Stimulated activated CD4-positive, alpha-beta T cell treated with anti-CD3 and anti-CD28 coated beads, Interleukin-1b, Interleukin-23, amount 100 ng/mL, for 4 hours (primary cell): Measurements from ENCODE around the gene NEO1.
A peak's percentile ranks its signal among the peaks of the same experiment; 100 is the strongest.

Experiments
- DNase-seq, 2 donors: peaks; one replicate each; pipeline ENCODE4 v3.0.0-alpha.2; 2020; ENCODE audit warnings: low read depth in 2 of 2

Gene NEO1

GRCh38 chr15:73329501-73330200 lies 277.4 kb downstream of the NEO1 start:
- no peak for DNase-seq

DNA sequence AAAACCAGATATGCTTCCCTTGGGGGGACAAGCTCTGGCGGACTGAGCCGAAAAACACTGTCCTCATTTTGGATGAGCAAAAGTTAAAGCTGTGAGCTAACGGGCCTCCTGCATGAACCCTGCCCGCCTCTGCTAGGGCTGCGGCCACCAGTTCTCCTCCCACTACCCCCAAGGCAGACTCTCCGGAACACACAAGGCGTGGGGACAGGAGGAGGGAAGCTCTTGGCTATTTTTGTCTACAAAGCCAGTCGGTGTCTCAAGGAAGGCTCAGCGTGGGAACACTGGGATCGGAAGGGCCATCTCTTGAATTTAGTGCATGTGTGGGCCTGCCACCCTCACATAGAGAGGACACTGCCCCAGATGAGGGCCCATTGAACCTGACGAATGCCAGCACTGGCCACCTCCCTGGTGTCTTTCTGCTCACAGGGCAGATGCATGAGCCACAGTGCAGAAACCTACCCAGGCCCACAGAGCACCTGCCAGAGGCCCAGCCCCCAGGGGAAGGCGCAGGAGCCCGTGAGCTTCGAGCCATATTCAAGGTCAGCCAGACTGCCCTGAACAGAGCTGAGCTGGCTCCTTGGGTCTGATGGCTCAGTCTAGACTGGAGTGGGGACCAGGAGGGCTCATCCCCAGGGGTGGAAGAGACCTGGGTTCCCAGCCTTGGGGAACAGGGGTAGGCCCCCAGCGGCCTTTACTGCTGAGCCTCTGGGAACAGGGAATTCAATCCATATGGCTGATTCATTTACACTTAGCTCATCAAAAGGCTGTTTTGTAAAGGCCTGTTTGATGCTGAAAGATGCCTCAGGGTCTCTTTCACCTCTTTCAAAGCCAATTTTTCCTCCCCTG lies 278.2 kb downstream of the NEO1 start:
- no peak for DNase-seq

DNA sequence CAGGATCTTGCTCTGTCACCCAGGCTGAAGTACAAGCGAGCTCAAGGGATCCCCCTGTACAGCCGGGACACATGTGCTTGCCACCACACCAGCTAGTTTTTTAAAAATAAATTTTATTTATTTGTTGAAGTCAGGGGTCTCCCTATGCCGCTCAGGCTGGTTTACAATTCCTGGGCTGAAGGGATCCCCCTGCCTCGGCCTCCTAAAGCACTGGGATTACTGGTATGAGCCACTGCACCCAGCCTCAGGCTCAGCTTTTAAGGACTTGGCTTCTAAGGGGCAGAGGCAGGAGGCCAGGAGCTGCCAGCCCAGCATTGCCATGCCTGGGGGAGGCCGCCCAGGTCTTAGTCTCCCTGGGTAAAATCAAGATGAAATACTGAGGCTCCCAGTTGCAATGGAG lies 279.2 kb downstream of the NEO1 start:
- DNase-seq, result no peak

DNA sequence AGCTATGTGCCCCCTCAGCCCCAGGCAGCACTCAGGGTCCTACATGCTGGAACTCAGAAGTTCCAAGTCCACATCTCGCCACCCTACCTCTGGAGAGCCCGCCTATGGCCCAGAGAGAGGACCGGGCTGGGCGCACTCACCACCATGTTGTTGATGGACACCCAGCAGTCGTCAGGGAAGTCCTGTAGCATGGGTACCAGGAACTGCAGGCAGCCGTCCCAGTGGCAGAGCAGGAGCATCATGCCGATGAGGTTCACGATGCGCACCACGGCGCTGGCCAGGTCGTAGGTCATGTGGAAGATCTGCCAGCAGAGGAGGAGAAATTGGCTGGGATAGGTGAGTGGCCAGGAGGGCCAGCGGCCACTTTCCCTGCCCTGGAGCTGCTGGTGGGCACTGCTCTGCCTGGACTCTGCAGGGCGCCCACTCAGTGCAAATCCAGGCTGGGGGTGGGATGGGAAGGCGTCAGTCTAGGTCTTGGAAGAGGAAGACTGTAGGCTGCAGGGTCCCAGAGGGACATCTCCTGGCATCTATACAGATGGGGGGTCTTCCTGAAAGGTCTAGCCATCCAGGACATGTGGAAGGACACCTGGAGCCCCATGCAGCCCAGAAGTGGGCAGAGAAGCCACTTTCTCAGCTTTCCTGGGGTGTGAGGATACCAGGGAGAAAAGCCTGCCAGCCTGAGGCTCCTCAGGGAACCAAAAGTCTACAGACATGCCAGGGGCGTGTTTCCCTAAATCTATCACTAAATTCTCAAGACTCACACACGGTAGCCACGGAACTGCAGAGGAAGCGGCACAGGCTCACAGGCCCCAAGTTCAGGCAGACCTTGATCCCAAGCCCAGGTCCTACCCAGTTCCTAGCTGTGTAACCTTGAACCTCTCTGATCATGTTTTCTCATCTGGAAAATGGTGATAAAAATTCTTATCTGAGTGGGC lies 280.0 kb downstream of the NEO1 start:
- DNase-seq, result no peak

- DNase-seq, result no peak
These were observed 280.7 kb downstream of the NEO1 start for GRCh38 chr15:73333001-73333400.

- no peak for DNase-seq
These were observed 281.8 kb downstream of the NEO1 start for GRCh38 chr15:73334086-73334485.

GRCh38 chr15:73335026-73335425 lies 282.8 kb downstream of the NEO1 start:
- DNase-seq, result no peak

- DNase-seq, result no peak
These were observed 283.2 kb downstream of the NEO1 start for GRCh38 chr15:73335471-73335870.

- no peak for DNase-seq
These were observed 284.5 kb downstream of the NEO1 start for GRCh38 chr15:73336756-73337155.

- DNase-seq, result no peak
These were observed 284.9 kb downstream of the NEO1 start for GRCh38 chr15:73337187-73337586.

- no peak for DNase-seq
These were observed 285.8 kb downstream of the NEO1 start for GRCh38 chr15:73338058-73338457.

- no peak for DNase-seq
These were observed 286.5 kb downstream of the NEO1 start for GRCh38 chr15:73338606-73339374.

- no peak for DNase-seq
These were observed 288.4 kb downstream of the NEO1 start for GRCh38 chr15:73340502-73341192.

GRCh38 chr15:73341886-73342600 lies 289.8 kb downstream of the NEO1 start:
- DNase-seq, result no peak

DNA sequence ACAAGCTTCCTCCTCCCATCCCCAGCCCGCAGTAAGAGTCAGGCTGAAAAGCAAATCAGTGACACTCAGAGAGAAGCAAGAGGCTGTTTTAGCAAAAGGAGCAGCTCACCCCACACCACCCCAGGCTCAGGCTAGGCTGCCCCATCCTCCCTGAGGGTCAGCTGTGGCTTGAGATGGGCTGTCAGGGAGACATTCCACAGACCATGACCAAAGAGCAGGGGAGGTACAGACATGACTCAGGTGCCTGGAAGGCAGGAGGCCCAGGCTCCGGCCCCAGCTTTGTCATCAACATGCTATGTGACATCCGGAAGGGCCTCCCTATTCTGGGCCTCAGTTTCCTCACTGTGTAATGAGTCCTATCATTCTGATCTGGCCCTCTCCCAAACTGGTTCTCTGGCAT lies 291.8 kb downstream of the NEO1 start:
- DNase-seq, result no peak

DNA sequence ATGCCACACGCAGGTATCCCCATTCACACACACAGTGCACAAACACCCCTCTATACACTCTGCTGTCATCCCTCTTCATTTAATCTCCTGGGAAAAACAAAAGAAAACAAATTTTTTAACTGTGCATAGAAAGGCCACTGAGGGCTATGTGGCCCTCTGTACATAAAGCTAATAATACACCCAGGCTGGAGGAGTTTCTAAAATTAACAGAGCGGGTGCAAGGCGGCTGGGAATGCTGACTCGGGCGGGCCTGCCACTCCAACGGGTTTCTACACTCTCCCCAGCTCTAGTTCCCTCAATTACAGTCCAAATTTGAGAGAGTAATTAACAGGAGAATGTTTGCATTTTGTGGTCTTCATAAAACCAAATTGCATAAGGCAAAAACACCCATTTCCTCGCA lies 293.4 kb downstream of the NEO1 start:
- no peak for DNase-seq

DNA sequence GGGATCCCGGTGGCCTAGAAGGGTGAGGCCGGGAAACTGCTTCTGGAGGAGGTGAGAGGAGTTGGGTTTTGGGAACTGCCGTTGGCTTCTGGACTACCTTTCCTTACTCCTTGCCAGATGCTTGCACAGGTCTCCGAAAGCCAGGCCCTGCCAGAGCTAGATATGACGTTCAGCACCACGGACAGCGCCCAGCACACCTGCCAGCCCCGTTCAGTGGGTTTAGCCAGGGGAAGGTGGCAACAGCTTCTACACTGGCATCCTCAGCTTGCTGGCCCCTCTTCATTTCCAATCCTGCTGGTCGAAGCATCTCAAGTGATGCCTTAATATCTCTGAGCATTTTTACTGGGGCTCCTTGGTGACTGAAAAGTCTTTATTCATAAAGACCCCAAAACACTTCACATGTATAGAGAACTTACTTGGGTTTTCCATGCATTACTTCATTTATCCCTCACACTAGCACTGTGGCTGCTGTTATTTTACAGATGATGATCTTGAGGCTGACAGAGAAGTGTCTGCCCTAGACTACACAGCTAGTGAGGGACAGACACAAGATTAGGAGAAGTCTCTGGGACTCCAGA lies 294.6 kb downstream of the NEO1 start:
- peak; percentile 42 to 55 for DNase-seq

DNA sequence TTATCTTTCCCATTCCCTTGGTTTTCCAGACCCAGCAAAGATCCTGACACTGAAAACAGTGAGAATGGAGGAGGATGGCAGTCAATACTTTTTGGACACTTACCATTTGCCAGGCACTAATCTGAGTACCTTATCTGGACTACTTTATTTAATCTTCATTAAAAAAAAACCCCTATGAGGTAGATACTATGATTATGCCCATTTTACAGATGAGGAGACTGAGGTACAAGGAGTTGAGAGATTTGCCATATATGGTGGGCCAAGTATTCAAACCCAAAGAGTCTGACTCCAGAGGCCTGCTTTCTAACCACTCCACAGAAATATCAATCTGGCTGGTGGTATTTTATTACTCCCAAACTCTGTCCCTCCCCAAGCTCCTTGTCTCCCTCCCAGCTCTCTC lies 296.9 kb downstream of the NEO1 start:
- DNase-seq, result no peak

- no peak for DNase-seq
These were observed 299.8 kb downstream of the NEO1 start for GRCh38 chr15:73352082-73352481.

DNA sequence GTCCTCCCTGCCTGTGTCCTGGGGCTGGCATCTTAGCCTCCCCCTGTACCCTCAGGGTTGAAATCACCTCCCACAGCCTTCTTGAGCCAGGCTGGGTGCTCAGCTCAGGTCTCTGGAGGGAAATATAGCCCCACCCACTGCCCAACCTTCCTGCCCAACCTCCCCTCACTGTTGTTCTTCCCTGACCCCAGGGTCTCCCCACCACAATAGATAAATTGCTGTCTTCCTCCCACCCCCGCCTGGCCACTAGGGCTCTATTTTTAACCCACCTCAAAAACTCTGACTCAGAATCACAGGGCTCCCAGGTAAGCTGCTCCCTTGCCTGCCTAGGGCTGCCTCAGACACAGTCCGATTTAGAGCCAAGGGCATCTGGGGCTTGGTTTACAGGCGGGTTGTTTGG lies 301.5 kb downstream of the NEO1 start:
- DNase-seq, result no peak
